Measurements from ENCODE around the gene ALDH3A2.

DNA sequence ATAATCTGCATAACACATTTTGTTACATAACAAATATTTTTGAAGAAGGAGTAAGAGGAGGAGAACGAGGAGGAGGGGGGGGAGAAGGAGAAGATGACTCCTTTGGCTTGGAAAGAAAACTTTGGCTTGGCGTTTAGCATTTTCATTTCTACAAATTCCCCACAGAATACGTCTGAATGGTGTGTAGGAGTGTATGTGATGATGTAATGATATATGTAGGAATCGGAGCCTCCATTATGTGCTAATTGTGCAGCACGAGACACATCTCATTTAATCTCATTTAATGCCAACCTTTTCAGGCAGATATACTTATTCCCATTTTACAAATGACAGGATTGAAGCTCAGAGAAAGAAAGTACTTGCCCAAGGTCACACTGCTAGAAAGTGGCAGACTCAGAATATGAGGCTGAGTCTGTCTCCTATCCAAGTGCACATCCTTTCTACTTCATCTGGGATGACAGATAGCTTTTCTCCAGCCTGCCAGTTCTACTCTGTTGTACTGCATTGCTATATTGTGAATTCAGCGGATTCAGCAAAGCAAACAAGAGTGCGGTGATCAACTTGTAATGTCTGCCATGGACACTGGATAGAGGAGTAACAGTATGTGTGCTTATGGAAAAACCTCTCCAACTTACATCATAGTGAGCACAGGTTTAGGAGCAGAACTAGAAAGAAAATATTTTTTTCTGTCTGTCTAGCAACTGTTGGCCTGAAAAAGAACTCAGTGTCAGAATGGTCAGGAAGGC, 78.3 kb downstream of the ALDH3A2 start:
- TF ChIP-seq, protein P1, sequence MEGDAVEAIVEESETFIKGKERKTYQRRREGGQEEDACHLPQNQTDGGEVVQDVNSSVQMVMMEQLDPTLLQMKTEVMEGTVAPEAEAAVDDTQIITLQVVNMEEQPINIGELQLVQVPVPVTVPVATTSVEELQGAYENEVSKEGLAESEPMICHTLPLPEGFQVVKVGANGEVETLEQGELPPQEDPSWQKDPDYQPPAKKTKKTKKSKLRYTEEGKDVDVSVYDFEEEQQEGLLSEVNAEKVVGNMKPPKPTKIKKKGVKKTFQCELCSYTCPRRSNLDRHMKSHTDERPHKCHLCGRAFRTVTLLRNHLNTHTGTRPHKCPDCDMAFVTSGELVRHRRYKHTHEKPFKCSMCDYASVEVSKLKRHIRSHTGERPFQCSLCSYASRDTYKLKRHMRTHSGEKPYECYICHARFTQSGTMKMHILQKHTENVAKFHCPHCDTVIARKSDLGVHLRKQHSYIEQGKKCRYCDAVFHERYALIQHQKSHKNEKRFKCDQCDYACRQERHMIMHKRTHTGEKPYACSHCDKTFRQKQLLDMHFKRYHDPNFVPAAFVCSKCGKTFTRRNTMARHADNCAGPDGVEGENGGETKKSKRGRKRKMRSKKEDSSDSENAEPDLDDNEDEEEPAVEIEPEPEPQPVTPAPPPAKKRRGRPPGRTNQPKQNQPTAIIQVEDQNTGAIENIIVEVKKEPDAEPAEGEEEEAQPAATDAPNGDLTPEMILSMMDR (IDR thresholded peaks at IDR 0.05) = no peak
- no peak for TF ChIP-seq POLR2A (IDR thresholded peaks at IDR 0.05)
